GM18508 (cell line): ENCODE data around the gene LRTM2.
"Not testable (repeated sequence)": the region's sequence is repeated elsewhere in the genome, so short reads cannot be mapped to it uniquely, and the experiment has no call there.

Source experiments
- ATAC-seq: cut with Tn5 transposase; IDR thresholded peaks from one replicate; pipeline ENCODE4 v1.9.1; 2021; ENCODE audit warnings: moderate number of reproducible peaks; ENCODE audit not compliant: insufficient read depth, unreplicated experiment

Gene LRTM2

GRCh38 chr12:1810201-1810930 lies 10.0 kb upstream of the LRTM2 start:
- no peak for ATAC-seq

- ATAC-seq = no peak
These were observed 9.5 kb upstream of the LRTM2 start for GRCh38 chr12:1810931-1811280.

- ATAC-seq = no peak
These were observed 9.0 kb upstream of the LRTM2 start for GRCh38 chr12:1811281-1811947.

DNA sequence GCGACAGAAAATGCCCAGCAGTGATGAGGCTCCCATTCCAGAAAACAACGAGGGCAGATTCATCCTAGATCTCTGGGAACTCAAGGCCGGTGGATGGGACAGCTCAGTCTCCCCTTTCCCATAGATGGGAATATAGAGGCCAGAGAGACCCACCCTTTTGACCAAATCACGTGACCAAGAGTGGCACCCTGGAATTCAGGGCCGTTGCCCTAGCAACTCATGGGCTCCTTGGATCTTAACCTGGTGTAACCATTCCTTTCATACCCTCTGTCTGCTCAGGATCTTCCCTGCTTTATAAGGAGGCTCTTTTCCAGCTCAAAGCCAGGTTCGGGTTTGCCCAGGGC lies 8.4 kb upstream of the LRTM2 start:
- no peak for ATAC-seq

DNA sequence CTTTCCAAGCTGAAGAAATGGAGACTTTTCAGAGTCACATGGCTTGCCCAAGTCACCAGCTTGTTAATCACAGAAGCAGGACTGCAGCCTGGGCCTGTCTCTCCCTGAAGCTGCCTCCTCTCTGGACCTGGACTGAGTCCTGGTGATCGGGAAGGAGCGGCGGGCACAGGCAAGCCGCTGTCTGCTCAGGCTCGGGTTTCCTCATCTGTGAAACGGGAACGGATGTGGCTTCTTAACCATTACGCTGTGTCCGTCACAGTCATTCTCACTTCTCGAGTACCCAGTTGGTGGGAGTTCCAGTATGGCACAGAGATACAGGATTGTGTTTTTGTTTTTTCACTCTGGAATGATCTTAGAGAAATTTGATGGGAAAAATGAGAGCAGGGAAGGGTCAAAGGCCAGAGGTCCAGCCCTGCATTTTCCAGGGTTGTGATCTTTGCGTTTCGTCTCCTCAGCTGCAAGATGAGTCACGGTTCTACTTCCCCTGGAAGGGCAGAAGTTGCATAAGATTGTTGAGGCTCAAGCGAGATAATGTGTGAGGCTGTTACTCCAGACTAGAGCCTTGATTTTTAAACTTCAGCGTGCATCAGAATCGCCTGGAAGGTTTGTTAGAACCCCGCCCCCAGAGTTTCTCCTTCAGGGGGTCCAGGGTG lies 7.6 kb upstream of the LRTM2 start:
- ATAC-seq = no peak

GRCh38 chr12:1814266-1814665 lies 6.1 kb upstream of the LRTM2 start:
- no peak for ATAC-seq

- ATAC-seq = no peak
These were observed 5.3 kb upstream of the LRTM2 start for GRCh38 chr12:1815108-1815507.

- ATAC-seq = no peak
These were observed 4.3 kb upstream of the LRTM2 start for GRCh38 chr12:1815814-1816729.

- no peak for ATAC-seq
These were observed 3.5 kb upstream of the LRTM2 start for GRCh38 chr12:1816730-1817348.

DNA sequence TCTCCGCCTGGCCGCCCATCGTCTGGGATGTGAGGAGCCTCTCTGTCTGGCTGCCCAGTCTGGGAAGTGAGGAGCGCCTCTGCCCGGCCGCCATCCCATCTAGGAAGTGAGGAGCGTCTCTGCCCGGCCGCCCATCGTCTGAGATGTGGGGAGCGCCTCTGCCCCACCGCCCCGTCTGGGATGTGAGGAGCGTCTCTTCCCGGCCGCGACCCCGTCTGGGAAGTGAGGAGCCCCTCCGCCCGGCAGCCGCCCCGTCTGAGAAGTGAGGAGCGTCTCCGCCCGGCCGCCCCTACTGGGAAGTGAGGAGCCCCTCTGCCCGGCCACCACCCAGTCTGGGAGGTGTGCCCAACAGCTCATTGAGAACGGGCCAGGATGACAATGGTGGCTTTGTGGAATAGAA lies 2.4 kb upstream of the LRTM2 start:
- not testable (repeated sequence) for ATAC-seq

DNA sequence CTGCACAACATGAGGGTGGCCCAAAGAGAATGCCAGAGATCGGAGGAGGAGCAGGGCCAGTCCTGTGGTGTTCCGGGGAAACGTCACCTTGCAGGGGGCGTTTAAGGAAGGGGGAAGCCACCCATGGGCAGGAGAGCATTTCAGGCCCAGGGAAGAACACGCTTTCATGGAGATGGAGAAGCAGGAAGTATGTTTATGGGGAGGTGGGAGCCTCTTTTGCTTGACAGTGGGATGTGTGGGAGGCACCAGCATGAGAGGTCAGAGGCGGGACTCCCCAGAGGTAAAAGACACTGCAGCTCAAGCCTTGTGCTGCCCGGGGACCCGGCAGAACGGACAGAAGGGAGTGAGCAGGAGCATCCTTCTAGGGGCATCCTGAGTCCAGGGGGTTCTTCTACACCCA lies 1.3 kb upstream of the LRTM2 start:
- ATAC-seq = no peak

- no peak for ATAC-seq
These were observed 794 bp upstream of the LRTM2 start for GRCh38 chr12:1819571-1819970.

GRCh38 chr12:1820896-1821291 lies 529 bp downstream of the LRTM2 start:
- no peak for ATAC-seq

GRCh38 chr12:1821805-1822204 lies 1.4 kb downstream of the LRTM2 start:
- no peak for ATAC-seq

GRCh38 chr12:1822699-1823098 lies 2.3 kb downstream of the LRTM2 start:
- ATAC-seq = no peak

DNA sequence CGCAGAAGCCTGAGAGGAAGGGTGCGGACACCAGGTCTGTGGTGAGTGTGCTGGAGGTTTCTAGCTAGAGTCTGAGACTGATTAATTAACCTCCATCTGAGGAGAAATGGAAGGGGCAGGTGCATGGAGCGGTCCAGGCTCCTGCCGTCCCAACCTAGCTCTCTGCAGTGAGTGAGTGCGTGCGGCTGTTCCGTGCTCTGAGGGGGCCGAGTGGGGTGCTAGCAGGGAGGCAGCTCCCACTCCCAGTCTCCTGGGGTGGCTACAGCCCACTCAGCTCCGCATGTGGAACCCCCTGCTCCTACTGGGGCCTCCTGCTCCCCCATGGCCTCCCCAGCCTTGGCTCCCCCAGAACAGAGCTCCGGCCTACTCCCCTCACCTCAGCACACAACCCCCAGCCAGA lies 2.9 kb downstream of the LRTM2 start:
- no peak for ATAC-seq

DNA sequence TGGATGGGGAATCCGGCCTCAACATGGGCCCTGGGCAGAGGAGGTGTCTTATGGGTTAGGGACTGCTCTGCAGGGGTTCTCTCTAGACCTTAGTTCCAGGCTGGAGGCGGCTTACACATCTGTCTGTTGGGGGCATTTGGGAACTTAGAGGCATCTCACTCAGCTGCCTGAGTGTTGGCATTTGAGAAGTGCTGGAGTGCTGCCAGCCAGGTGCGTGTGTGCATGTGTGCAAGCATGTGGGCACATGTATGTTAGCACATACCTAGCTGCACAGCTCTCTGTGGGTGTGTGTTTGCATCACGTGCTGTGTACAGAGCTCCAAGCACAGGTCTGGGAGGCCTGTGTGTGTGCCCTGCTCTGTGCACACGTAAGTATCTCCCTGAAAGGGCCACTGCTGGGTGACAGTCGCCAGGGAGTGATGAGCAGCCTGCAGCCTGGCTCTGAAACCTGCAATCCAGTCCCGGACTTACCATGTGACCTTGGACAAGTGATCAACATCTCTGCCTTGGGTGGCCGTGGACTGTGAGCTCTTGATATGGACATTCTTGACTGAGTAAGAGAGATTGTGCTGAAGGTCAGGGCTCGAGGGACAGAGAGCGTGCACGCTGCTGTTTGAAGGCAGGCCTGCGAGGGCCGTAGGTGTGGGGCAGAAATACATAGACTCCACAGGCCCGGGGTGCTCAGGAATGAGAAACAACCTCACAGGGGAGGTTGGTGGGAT lies 5.2 kb downstream of the LRTM2 start:
- ATAC-seq = no peak

DNA sequence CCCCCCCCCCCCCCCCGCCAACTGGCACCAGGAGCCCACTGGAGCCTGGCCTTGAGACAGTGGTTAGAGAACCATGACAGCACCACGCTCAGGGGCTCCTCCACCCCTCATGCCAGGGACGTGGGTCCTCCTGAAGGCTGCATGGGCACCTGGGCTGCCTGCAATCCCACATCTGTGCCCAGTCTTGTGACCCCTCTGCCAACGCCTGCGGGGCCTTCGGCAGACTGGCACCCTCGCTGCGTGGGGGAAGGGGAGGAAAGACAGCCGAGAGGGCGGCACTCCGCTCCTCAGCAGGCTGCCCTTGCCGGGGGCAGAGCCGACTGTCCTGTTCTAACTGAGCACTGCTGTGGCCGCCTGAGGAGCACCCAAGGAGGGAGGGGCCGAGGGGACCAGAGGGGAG lies 6.0 kb downstream of the LRTM2 start:
- ATAC-seq = no peak

DNA sequence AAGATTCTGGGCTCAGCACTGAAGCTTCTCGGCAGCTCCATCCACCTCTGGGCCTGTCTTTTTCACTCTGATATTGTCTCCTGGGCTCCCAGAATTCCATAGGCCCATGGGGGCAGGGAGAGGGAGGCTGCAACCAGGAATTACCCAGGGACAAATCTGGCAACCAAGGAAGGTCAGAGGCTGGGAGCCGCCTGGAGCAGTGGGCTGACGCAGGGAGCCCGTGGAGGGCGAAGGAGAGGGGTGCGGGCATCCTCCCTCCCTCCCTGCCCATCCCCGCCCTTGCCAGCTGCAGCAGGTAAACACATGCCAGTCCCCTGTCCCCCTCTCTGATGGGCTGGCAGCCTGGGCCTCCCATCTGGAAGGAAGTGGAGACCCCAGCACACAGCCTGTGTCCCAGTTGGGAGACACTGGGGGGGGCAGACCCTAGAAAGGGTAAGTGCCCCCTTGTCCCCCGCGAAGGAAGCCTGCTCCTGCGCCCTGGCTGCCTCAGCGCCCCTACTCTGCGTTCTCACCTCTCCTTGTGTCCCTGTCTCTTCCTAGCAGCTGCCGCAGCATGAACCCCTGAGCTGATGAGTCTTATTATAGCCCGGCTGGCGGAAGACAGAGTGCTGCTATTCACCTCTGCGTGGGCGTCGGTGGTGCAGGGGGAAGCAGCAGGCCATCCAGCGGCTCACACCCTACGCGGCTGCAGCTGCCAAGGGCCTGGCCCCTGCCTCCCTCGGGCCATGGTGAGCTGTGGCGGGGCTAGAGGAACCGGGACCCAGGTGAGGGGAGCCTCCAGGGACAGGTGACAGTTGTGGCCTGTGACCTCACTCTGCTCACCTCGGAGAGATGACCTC lies 6.7 kb downstream of the LRTM2 start:
- no peak for ATAC-seq
